ENCODE measurements around the gene MLYCD.

The MLYCD gene

GRCh38 chr16:83958137-83958845 lies 59.4 kb downstream of the MLYCD start:
- DNase-seq, result no peak

- DNase-seq, result no peak
Observed at GRCh38 chr16:83958846-83959565, 60.1 kb downstream of the MLYCD start.

- no peak for DNase-seq
Observed at GRCh38 chr16:83959656-83960434, 60.9 kb downstream of the MLYCD start.

GRCh38 chr16:83960521-83961249 lies 61.8 kb downstream of the MLYCD start:
- no peak for DNase-seq

GRCh38 chr16:83961591-83961990 lies 62.7 kb downstream of the MLYCD start:
- no peak for DNase-seq

GRCh38 chr16:83963277-83964119 lies 64.6 kb downstream of the MLYCD start:
- no peak for DNase-seq

- no peak for DNase-seq
Observed at GRCh38 chr16:83964684-83965443, 65.9 kb downstream of the MLYCD start.

- no peak for DNase-seq
Observed at GRCh38 chr16:83965444-83966152, 66.7 kb downstream of the MLYCD start.

- DNase-seq, result no peak
Observed at GRCh38 chr16:83966153-83966696, 67.3 kb downstream of the MLYCD start.

- no peak for DNase-seq
Observed at GRCh38 chr16:83967091-83967490, 68.2 kb downstream of the MLYCD start.

- peak; percentile 91 for DNase-seq
Observed at GRCh38 chr16:83967838-83968305, 69.0 kb downstream of the MLYCD start, which contains the start of gene NECAB2. NECAB2 (plus strand) TSS chr16:83968244; CDS start chr16:83968649, 405 bp downstream.

GRCh38 chr16:83968306-83968851 lies 69.5 kb downstream of the MLYCD start:
- no peak for DNase-seq

GRCh38 chr16:83968891-83969649 lies 70.2 kb downstream of the MLYCD start:
- no peak for DNase-seq

- DNase-seq, result no peak
Observed at GRCh38 chr16:83969771-83970429, 71.0 kb downstream of the MLYCD start.

- no peak for DNase-seq
Observed at GRCh38 chr16:83970430-83970815, 71.5 kb downstream of the MLYCD start.

GRCh38 chr16:83971165-83972130 lies 72.5 kb downstream of the MLYCD start:
- DNase-seq, result no peak

Data from 8988T (cell line).